ES-I3 (cell line): ENCODE data around the gene SMOC2.

ENCODE experiments used
- H3K36me3 ChIP-seq: 2 replicates; pipeline ENCODE4 v1.6.1; 2013; ENCODE audit warnings: mild to moderate bottlenecking, low read length, control low read depth, moderate library complexity; ENCODE audit not compliant: insufficient read depth
- H3K4me1 ChIP-seq: 2 replicates; pipeline ENCODE4 v1.6.1; 2013; ENCODE audit warnings: mild to moderate bottlenecking, control low read depth, low read length; ENCODE audit not compliant: insufficient read depth
- H3K9ac ChIP-seq: 2 replicates; pipeline ENCODE4 v1.6.1; 2013; ENCODE audit warnings: low read depth, mild to moderate bottlenecking, low read length, moderate library complexity
- H3K9me3 ChIP-seq: 2 replicates; pipeline ENCODE4 v1.6.1; 2013; ENCODE audit warnings: mild to moderate bottlenecking, low read length, moderate library complexity; ENCODE audit not compliant: control insufficient read depth, insufficient read depth

SMOC2 gene

GRCh38 chr6:168496997-168497331, 56.0 kb downstream of the SMOC2 start:
- Histone ChIP-seq H3K9ac (no peak overlapping the region), H3K36me3 (no peaks in the 10 kb centered on the region), H3K4me1 (peaks cover 3% of the 10 kb centered on the region; the same call in 1 of the 2 replicates), H3K9me3 (no peaks in the 10 kb centered on the region)

DNA sequence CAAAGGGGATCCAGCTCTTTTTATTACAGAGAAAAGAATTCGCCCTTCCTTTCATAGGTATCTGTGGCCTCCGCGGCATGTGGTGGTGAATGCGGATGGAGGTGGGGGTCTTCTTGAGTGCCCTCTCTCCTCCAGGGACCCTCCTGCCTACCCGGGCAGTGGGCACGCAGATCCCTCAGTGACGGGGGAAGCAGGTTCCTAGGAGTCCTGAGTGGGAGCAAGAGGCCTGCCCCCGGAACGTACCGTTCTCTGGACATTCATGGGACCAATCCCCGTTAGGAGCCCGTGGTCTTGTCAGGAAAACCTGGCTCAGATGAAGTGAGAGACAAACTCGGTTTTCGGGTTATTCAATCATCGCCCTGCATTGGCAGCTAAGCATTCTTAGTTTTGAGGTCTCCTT, 56.4 kb downstream of the SMOC2 start:
- H3K4me1 ChIP-seq = peaks cover 3% of the 10 kb centered on the region; the same call in 1 of the 2 replicates
- no peak overlapping the region for H3K9ac ChIP-seq
- no peaks in the 10 kb centered on the region for H3K9me3 ChIP-seq
- H3K36me3 ChIP-seq = no peaks in the 10 kb centered on the region

GRCh38 chr6:168498161-168498843, 57.3 kb downstream of the SMOC2 start:
- Histone ChIP-seq H3K9ac (no peak overlapping the region), H3K36me3 (no peaks in the 10 kb centered on the region), H3K4me1 (peaks cover 3% of the 10 kb centered on the region; the same call in 1 of the 2 replicates), H3K9me3 (no peaks in the 10 kb centered on the region)

- Histone ChIP-seq H3K9ac (no peak overlapping the region), H3K4me1 (peaks cover 3% of the 10 kb centered on the region; the same call in 1 of the 2 replicates), H3K36me3 (no peaks in the 10 kb centered on the region), H3K9me3 (no peaks in the 10 kb centered on the region)
Observed at GRCh38 chr6:168499045-168499650, 58.2 kb downstream of the SMOC2 start.

DNA sequence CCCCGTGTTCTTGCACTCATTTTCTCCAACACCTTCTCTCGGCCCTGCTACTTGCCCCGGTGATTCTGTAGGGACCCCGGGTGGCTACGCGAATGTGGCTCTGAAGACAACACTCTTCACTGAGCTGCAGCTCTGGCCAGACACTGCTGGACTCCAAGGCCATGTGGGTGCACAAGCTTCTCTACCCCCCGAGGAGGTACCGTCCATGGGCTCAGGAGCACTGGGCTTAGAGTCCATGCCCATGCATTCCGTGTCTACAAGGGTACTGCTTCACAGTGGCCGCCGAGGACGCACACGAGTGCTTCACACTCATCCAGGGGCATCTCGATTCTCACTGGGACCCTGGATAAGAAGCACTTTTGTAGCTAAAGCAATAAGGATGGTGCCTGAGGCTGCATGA, 59.5 kb downstream of the SMOC2 start:
- peaks cover 3% of the 10 kb centered on the region; the same call in 1 of the 2 replicates for H3K4me1 ChIP-seq
- H3K9ac ChIP-seq = no peak overlapping the region
- H3K9me3 ChIP-seq = no peaks in the 10 kb centered on the region
- H3K36me3 ChIP-seq = no peaks in the 10 kb centered on the region

DNA sequence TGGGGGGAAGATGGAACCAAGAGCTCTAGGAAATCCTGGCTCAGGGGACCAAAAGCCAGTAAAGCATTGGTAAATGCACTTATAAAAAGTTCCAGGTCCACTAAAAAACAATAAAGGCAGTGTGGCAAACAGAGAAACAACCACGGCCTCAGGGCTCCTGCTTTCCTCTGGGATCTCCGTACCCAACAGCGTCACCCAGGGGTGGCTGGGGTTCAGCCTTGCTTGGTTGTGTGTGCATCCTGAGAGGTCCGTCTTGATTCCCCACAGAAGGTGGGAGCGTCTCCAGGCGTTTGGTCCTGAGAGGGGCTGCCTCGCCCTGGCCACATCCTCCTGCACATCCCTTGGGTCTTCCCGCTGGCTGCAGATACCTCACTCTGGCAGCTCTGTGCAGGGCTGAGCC, 60.6 kb downstream of the SMOC2 start:
- Histone ChIP-seq H3K4me1 (peaks cover 3% of the 10 kb centered on the region), H3K9me3 (no peaks in the 10 kb centered on the region), H3K36me3 (no peaks in the 10 kb centered on the region)

DNA sequence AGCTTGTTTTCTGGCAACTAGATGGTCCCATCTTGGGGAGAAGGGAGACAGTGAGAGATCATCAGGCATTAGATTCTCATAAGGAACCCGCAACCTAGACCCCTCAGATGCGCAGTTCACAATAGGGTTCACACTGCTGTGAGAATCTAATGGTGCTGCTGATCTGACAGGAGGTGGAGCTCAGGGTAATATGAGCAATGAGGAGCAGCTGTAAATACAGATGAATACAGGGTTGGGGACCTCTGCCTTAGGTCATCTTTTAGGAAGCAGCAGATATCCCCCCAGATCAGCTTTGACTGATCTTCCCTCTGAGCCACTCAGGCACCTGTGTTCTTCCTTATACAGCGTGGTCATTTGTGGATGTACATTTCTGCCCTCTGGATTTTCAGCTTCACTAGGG, 63.4 kb downstream of the SMOC2 start:
- H3K36me3 ChIP-seq = no peaks in the 10 kb centered on the region

More for the DNA sequence above, 60.6 kb downstream of the SMOC2 start:
- H3K9ac ChIP-seq = no peak overlapping the region

DNA sequence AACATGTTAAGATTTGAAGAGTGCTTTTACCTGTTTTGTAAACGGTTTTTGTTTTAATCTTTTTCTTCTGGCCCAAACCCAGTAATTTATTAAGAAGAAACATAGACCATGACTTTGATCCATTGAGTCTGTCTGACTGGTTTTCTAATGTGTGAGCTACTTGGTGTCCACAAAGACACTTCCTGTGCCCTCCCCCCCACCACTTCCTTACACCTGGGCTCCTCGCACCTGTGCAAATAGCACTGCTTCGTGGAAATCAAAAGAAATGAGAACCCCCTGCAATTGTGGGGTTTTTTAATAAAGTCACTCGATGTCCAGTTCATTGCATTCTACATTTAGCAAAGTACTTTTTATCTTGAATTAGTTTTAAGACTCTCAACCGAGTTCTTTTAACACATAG, 65.5 kb downstream of the SMOC2 start:
- H3K9me3 ChIP-seq = no peaks in the 10 kb centered on the region
- no peak overlapping the region for H3K9ac ChIP-seq
- H3K36me3 ChIP-seq = no peaks in the 10 kb centered on the region
- peaks cover 6% of the 10 kb centered on the region; the same call in 1 of the 2 replicates for H3K4me1 ChIP-seq

More for the DNA sequence above, 63.4 kb downstream of the SMOC2 start:
- Histone ChIP-seq H3K9me3 (no peaks in the 10 kb centered on the region), H3K9ac (no peak overlapping the region), H3K4me1 (peaks cover 6% of the 10 kb centered on the region; the same call in 1 of the 2 replicates)

DNA sequence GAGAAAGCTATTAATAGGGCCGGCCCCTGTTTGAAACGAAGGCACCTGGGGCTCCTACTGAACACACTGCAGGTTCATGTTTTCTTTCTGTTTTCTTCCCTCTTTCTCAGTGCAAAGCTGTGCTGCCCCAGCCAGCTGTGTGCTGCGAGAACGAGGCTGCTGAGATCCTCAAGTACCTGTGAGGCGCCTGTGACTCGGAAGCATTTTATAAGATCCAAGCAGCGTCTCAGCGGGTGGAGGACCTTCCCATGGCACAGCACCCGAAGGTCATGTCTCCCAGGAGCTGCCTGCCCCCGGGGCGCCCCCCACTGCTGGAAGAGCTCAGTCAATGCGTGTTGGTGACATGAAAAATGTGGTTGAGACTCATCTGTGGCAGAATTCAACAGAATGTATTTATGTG, 66.3 kb downstream of the SMOC2 start:
- Histone ChIP-seq H3K9me3 (no peaks in the 10 kb centered on the region), H3K9ac (no peak overlapping the region), H3K4me1 (peaks cover 6% of the 10 kb centered on the region; the same call in 1 of the 2 replicates), H3K36me3 (no peaks in the 10 kb centered on the region)

- Histone ChIP-seq H3K9ac (no peak overlapping the region), H3K4me1 (peaks cover 6% of the 10 kb centered on the region; the same call in 1 of the 2 replicates), H3K9me3 (no peaks in the 10 kb centered on the region)
Observed at GRCh38 chr6:168507730-168508129, 66.7 kb downstream of the SMOC2 start.

GRCh38 chr6:168508903-168509302, 67.9 kb downstream of the SMOC2 start:
- H3K9me3 ChIP-seq = no peaks in the 10 kb centered on the region
- no peak overlapping the region for H3K9ac ChIP-seq
- peaks cover 6% of the 10 kb centered on the region; the same call in 1 of the 2 replicates for H3K4me1 ChIP-seq

More at GRCh38 chr6:168507730-168508129, 66.7 kb downstream of the SMOC2 start:
- no peaks in the 10 kb centered on the region for H3K36me3 ChIP-seq

GRCh38 chr6:168513766-168514165, 72.8 kb downstream of the SMOC2 start:
- Histone ChIP-seq H3K9ac (no peak overlapping the region), H3K36me3 (no peaks in the 10 kb centered on the region), H3K9me3 (no peaks in the 10 kb centered on the region), H3K4me1 (no peaks in the 10 kb centered on the region)

More at GRCh38 chr6:168508903-168509302, 67.9 kb downstream of the SMOC2 start:
- H3K36me3 ChIP-seq = no peaks in the 10 kb centered on the region

DNA sequence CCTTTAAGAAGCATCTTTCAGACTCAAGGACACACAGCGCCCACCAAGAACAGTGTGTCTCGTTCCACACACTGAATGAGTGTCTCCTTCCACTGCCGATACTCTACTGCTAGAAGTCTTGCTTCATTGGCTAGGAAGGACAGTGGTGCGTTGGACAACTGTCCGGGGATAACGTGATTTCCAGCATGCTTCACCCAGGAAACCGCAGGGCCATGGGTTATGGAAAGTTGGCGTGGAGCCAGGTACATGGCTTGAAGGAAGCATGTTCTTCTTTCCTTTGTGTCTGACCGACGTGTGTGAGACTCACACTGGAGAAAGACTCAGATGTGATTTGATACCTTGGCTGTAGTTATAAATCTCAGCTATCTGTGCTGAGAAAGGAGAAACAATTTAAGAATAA, 73.2 kb downstream of the SMOC2 start:
- no peaks in the 10 kb centered on the region for H3K36me3 ChIP-seq
- no peak overlapping the region for H3K9ac ChIP-seq
- H3K9me3 ChIP-seq = no peaks in the 10 kb centered on the region
- no peaks in the 10 kb centered on the region for H3K4me1 ChIP-seq

- no peaks in the 10 kb centered on the region for H3K9me3 ChIP-seq
Observed at GRCh38 chr6:168515376-168515775, 74.4 kb downstream of the SMOC2 start.

More at GRCh38 chr6:168515376-168515775, 74.4 kb downstream of the SMOC2 start:
- H3K9ac ChIP-seq = no peak overlapping the region
- no peaks in the 10 kb centered on the region for H3K36me3 ChIP-seq
- no peaks in the 10 kb centered on the region for H3K4me1 ChIP-seq
